NOMO-1 treated with DMSO at 0.1 percent for 48 hours (cell line): ENCODE measurements around the gene NDUFB7.
"Not testable (repeated sequence)": the region's sequence is repeated elsewhere in the genome, so short reads cannot be mapped to it uniquely, and the experiment has no call there.

Experiments used
- DNase-seq: peaks from one replicate; lab custom pipeline; 2025; ENCODE audit not compliant: unreplicated experiment; lab: John Stamatoyannopoulos, UW

NDUFB7 gene

GRCh38 chr19:14571695-14572490, at the start of gene NDUFB7:
Gene NDUFB7 (minus strand): TSS chr19:14572066. CDS start chr19:14572000, 66 bp downstream.
- peak; percentile 92 for DNase-seq

DNA sequence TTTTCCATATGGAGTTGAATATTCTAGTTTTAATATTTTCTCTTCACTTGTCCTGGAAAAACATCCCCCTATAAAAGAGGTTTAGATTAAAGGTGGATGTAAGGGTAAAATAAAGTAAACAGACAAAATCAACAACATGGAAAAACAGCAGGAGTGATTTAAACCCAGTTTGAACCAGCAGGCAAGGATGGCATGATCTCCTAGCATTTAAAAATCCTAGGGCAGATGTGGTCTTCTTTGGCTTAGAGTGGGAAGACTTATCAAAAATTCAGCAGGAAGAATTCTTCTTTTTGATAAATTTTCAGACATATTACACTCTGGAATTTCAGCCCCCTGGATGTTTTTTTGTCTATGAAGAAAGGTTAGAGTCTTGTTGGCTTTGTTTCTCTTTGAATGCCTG, 47.5 kb upstream of the NDUFB7 start:
- DNase-seq: no peak

DNA sequence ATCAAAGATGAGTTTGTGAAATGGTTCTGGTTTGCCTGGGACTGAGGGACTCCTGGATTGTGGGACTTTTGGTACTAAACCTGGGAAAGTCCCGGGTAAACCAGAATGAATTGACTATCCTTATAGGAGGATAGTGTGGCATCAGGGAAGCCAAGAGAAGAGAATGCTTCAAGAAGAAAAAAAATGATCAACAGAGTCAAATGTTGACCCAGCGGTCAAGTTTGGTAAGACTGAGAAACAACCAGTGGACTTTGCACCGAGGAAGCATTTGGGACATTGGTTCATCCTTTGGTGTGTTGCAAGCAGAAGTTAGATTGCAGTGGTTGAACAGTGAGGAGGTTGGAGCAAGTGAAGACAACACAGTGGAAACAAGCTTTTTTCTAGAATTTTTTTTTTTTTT, 44.5 kb upstream of the NDUFB7 start:
- DNase-seq: peak; percentile 96

GRCh38 chr19:14615623-14616022, 43.8 kb upstream of the NDUFB7 start:
- peak; percentile 10 for DNase-seq

- peak; percentile 95 for DNase-seq
Measured at GRCh38 chr19:14614099-14614412, 42.2 kb upstream of the NDUFB7 start.

DNA sequence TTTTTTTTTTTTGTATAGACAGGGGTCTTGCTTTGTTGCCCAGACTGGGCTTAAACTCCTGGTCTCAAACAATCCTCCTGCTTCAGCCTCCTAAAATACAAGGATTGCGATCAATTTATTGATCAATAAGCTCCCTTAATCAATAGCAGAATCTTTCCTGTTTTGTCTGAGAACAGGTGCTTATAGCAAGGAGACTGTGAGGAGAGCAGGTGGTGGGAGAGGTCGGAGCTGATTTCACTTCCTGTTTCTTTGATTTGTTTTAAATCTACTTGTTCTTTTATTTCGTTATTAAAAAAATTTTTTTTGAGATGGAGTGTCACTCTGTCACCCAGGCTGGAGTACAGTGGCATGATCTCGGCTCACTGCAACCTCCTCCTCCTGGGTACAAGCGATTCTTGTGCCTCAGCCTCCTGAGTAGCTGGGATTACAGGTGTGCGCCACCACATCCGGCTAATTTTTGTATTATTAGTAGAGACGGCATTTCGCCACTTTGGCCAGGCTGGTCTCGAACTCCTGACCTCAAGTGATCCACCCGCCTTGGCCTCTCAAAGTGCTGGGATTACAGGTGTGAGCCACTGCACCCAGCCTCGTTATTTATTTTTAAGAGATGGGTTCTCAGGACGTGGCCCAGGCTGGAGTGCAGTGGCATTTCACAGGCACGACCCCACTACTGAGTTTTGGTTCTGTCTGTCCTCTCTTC, 41.7 kb upstream of the NDUFB7 start:
- DNase-seq: peak; percentile 38

DNA sequence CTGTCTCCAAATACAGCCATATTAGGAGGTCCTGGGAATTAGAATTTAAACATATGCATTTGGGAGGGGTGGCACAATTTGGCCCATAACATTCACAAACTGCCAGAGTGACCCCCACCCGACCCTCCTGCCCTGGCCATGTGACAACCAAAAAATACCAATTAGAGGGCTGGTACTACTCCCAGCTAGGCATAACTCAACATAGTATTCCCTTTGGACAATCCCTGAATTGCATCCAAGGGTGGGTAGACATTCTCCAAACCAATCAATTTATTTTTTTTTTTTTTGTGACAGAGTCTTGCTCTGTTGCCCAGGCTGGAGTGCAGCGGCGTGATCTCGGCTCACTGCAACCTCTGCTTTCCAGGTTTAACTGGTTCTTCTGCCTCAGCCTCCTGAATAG, 40.8 kb upstream of the NDUFB7 start:
- no peak for DNase-seq

- not testable (repeated sequence) for DNase-seq
Measured at GRCh38 chr19:14612242-14612641, 40.4 kb upstream of the NDUFB7 start.

GRCh38 chr19:14611051-14611450, 39.2 kb upstream of the NDUFB7 start:
- DNase-seq: peak; percentile 59

GRCh38 chr19:14606627-14607026, 34.8 kb upstream of the NDUFB7 start:
- no peak for DNase-seq

DNA sequence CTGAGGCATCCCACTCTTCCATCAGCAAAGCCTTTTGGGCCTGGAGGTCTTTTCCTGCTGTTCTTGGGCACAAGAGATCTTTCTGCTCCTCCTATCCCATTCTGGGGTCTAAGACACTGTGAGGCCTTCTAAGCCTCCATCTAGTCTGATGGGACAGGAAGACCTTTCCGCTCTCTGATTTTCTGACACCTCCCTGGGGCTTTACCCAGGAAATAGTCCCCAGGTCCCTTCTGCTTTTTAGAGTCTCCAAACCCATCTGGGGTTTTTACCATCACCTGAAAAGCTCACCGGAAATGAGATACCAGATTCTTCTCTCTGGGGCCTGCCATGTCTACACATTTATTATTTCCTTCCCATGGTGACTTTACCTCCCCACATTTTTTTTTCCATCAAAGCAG, 32.1 kb upstream of the NDUFB7 start:
- DNase-seq: no peak

DNA sequence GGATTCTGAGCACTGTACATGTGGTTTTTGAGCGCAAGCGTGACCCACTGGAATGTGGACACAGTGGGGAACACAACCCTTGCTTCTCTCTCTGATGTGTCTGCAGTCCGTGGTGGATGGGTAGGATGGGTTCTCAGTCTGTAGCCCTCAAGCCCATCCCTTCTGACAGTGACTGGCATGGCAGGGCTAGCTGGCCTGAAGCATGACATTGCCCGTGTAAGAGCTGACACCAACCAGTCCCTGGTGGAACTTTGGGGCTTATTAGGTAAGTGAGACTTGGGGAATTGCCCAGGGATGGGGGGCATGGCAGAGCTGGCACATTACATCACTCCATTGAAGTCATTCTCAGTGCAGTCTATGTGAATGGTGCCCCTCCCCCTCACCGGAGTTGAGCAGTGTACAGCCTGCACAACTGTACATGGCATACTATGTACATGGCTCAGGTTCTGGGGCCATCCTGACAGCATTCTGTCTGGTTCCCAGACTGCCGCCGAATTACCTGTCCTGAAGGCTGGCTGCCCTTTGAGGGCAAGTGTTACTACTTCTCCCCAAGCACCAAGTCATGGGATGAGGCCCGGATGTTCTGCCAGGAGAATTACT, 27.8 kb upstream of the NDUFB7 start:
- DNase-seq: no peak

- no peak for DNase-seq
Measured at GRCh38 chr19:14595558-14595957, 23.7 kb upstream of the NDUFB7 start.

DNA sequence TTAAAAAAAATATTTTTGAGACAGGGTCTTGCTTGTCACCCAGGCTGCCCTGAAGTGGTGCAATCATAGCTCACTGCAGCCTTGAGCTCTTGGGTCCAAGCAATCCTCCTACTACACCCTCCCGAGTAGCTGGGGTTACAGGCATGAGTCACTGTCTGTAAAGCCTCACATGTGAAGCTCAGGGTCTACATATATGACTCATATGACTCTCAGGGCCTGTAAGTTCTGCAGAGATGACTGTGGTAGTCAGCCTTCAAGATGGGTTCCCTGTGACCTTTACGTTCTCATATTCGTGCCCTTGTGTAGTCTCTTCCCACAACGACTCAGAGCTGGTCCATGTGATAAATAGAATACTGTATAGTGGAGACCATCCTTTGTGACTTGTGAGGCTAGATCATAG, 17.6 kb upstream of the NDUFB7 start:
- not testable (repeated sequence) for DNase-seq

DNA sequence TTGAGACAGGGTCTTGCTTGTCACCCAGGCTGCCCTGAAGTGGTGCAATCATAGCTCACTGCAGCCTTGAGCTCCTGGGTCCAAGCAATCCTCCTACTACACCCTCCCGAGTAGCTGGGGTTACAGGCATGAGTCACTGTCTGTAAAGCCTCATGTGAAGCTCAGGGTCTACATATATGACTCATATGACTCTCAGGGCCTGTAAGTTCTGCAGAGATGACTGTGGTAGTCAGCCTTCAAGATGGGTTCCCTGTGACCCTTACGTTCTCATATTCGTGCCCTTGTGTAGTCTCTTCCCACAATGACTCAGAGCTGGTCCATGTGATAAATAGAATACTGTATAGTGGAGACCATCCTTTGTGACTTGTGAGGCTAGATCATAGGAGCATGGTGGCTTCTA, 13.3 kb upstream of the NDUFB7 start:
- DNase-seq: peak; percentile 30

- not testable (repeated sequence) for DNase-seq
Measured at GRCh38 chr19:14584372-14584771, 12.5 kb upstream of the NDUFB7 start.

- peak; percentile 72 for DNase-seq
Measured at GRCh38 chr19:14582894-14583340, 11.1 kb upstream of the NDUFB7 start, which contains the start of gene CLEC17A. Gene CLEC17A (plus strand): TSS chr19:14583084. CDS start chr19:14583161, 77 bp downstream.

DNA sequence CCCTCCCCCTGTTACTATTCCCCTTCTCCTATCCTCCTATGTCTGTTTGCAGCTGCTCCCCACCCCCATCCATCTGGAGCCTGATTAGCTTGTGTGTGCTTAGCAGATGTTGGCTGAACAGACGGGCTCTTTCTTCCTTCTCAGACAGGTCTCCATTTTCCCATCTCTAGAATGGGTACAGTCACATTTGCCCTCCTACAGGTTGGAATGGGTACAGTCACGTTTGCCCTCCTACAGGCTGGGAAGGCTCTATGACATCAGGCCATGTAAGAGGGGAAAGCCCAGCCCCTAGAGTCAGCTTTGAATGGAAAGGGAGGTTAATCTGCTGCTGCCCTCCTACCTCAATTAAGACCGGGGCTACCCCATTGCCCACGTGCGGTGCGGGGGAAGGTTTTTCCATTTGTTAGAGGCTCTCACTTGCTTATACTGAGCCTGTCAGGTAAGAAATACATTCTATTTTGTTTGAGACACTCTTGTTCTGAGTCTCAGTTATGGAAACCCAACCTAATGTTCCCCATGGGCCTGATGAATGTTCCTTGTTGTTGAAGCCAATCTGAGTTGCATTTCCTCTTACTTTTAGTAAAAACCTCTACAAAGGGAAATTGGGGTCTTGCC, 8.9 kb upstream of the NDUFB7 start:
- no peak for DNase-seq

DNA sequence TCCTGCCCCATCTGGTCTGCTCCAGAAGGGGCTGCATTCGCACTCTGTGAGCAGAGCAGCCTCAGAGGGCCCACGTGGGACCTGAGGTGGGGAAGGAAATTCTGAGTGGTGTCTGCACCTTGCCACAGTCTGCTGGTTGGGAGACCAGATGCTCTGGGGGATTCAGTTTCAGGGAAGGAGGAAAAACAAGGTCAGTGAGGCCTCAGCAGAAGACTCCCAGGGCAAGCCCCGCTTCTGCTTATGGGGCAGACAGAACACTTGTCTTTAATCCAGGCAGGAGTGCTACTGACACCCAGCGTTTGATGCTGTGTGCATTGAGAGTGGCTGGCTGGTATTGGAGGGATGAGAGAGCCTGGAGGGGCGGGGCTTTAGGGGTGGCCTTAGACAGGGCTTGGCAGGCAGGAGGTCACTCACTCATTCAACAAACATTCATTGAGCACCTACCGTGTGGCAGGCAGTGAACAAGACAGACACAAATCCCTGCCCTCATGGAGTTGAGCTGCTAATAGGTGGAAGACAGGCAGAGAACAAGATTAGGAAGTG, 6.1 kb upstream of the NDUFB7 start:
- DNase-seq: no peak

DNA sequence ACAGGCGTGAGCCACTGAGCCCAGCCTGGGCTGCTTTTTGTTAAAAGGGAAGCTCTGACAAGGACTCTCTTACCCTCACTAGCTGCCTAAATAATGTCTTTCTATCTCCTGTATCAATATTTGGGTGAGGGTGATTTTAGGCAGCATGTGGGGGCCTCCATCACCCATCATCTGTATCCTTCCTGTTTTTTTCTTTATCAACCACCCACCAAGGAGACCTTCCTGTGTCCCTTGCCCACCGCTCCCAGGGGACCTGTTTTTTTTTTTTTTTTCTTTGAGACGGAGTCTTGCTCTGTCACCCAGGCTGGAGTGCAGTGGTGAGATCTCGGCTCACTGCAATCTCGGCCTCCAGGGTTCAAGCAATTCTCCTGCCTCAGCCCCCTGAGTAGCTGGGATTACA, 5.4 kb upstream of the NDUFB7 start:
- no peak for DNase-seq

DNA sequence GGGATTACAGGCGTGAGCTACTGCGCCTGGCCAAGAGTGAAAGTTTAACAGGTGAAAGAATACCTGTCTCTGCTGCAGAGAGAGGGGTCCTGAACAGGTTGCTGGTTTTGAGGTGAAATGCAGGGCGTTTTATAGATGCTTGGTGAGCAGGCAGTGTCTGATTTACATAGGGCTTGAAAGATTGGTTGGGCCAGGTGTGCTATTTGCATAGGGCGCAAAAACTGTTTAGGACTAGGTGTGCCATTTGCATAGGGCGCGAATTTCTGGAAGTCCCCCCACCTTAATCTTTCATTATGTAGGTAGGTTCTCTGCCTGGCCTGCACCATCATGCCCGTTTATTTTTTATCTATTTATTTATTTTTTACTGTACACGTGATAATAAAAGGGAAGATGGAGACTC, 4.5 kb upstream of the NDUFB7 start:
- DNase-seq: no peak
